ENCODE measurements around the gene WWP2. TPM values are rescaled to one million over a fixed set of nuclear protein-coding genes. Genes with fewer than 3 reads are reported as not detected.

The WWP2 gene
- total RNA-seq, 1 experiment from 2014 or later = 40.2 TPM

GRCh38 chr16:69830146-69830533, 68.0 kb downstream of the WWP2 start:
- no peak overlapping the region for H3K27ac ChIP-seq (ENCODE audit: insufficient read length, low read depth, low read length)
- no peaks in the 10 kb centered on the region for H3K27me3 ChIP-seq (ENCODE audit: insufficient read depth, low read length)
- H2AFZ ChIP-seq (ENCODE audit: low read length) = no peak overlapping the region
- no peak overlapping the region for H4K91ac ChIP-seq (ENCODE audit: insufficient read length, low read depth, low read length)
- no peak overlapping the region for H3T11ph ChIP-seq (ENCODE audit: low read length)
- H2BK120ac ChIP-seq (ENCODE audit: low read depth, low read length, poor library complexity, severe bottlenecking) = no peak overlapping the region
- H3K14ac ChIP-seq (ENCODE audit: insufficient read depth, low read length) = no peak overlapping the region
- no peak for DNase-seq
- H2BK20ac ChIP-seq (ENCODE audit: low read depth, low read length, poor library complexity, severe bottlenecking) = no peak overlapping the region
- no peak overlapping the region for H4K8ac ChIP-seq (replicated peaks; ENCODE audit: insufficient read length, low read depth, low read length)
- peaks cover 15 to 24% of the 10 kb centered on the region in 2 experiments for H3K4me1 Mint-ChIP-seq
- no peak overlapping the region for H3K56ac ChIP-seq (ENCODE audit: insufficient read length, low read depth, low read length)
- TF ChIP-seq, protein P1, sequence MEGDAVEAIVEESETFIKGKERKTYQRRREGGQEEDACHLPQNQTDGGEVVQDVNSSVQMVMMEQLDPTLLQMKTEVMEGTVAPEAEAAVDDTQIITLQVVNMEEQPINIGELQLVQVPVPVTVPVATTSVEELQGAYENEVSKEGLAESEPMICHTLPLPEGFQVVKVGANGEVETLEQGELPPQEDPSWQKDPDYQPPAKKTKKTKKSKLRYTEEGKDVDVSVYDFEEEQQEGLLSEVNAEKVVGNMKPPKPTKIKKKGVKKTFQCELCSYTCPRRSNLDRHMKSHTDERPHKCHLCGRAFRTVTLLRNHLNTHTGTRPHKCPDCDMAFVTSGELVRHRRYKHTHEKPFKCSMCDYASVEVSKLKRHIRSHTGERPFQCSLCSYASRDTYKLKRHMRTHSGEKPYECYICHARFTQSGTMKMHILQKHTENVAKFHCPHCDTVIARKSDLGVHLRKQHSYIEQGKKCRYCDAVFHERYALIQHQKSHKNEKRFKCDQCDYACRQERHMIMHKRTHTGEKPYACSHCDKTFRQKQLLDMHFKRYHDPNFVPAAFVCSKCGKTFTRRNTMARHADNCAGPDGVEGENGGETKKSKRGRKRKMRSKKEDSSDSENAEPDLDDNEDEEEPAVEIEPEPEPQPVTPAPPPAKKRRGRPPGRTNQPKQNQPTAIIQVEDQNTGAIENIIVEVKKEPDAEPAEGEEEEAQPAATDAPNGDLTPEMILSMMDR (conservative IDR thresholded peaks at IDR 0.05) = no peak
- no peaks in the 10 kb centered on the region for H3K9me3 Mint-ChIP-seq
- H3K4me2 ChIP-seq (ENCODE audit: insufficient read depth, insufficient read length, low read length) = no peak overlapping the region
- no peak overlapping the region for H4K5ac ChIP-seq (ENCODE audit: insufficient read length, low read depth, low read length)
- no peaks in the 10 kb centered on the region for H3K27me3 Mint-ChIP-seq (ENCODE audit: low read depth)
- H4K20me1 ChIP-seq (ENCODE audit: control insufficient read depth, insufficient read depth, insufficient read length) = no peaks in the 10 kb centered on the region
- H3K4ac ChIP-seq (ENCODE audit: low read depth, low read length) = no peak overlapping the region
- H3K18ac ChIP-seq (ENCODE audit: insufficient read length, low read depth, low read length) = no peak overlapping the region
- H2BK12ac ChIP-seq (ENCODE audit: insufficient read length, low read depth, low read length) = no peak overlapping the region
- no peaks in the 10 kb centered on the region for H3K23me2 ChIP-seq (ENCODE audit: insufficient read length, low read depth, low read length, poor library complexity, severe bottlenecking)
- no CpG with 5 or more reads among the region's 5 CpGs for WGBS (ENCODE audit: extremely low coverage, insufficient read length, low lambda C conversion rate)
- no peak overlapping the region for H3K4me3 Mint-ChIP-seq
- H3K23ac ChIP-seq (ENCODE audit: insufficient read length, low read depth, low read length) = no peak overlapping the region
- peak overlapping the region in 2 of 3 experiments; percentile 68 to 80; a peak in 2 of 7 replicates for H3K27ac Mint-ChIP-seq
- H3K9ac ChIP-seq (ENCODE audit: extremely low read depth, insufficient read length, low read length) = no peak overlapping the region
- no peak overlapping the region for H2BK5ac ChIP-seq (ENCODE audit: insufficient read length, low read length)
- H3K4me1 ChIP-seq (ENCODE audit: insufficient read depth, low read length) = no peaks in the 10 kb centered on the region; the same call in 1 of the 2 replicates
- H3K79me1 ChIP-seq (ENCODE audit: insufficient read depth, low read depth, low read length, poor library complexity, severe bottlenecking) = no peaks in the 10 kb centered on the region
- H3K9me3 ChIP-seq (ENCODE audit: control insufficient read depth, low read depth, low read length) = no peaks in the 10 kb centered on the region
- no peak overlapping the region for H2AK5ac ChIP-seq (ENCODE audit: insufficient read length, low read length)
- H2BK15ac ChIP-seq (ENCODE audit: low read depth, low read length) = no peak overlapping the region
- H3K79me2 ChIP-seq (ENCODE audit: insufficient read depth, low read length) = no peaks in the 10 kb centered on the region
- peaks cover 0 to 2% (median 0%) of the 10 kb centered on the region in 3 experiments; a peak in 2 of 7 replicates for H3K36me3 Mint-ChIP-seq (ENCODE audit: insufficient read depth in 1 of 3, low read depth in 3 of 3)

Data from H9 (cell line).